GM12878 (cell line): ENCODE measurements around the gene CITED2. TPM values are rescaled to one million over a fixed set of nuclear protein-coding genes. Genes with fewer than 3 reads are reported as not detected.

Experiments used
- ATAC-seq: fragments of 200-7000 bp; cut with Tn5 transposase; 3 replicates; pipeline ENCODE4 v1.9.1; 2020; ENCODE audit warnings: mild to moderate bottlenecking, moderate library complexity
- BruUV-seq: library from RNA; stranded (reverse); fragments of 400-500 nt; replicated peaks from 2 replicates; lab custom pipeline; 2021; lab: Mats Ljungman, UMichigan
- CTCF ChIA-PET: fragments of 300-600 bp; sonication (Branson Sonifier 250); formaldehyde crosslinking; extraction: SDS; loops from one replicate; lab custom pipeline; 2021; ENCODE audit warnings: inconsistent platforms; lab: Yijun Ruan, JAX
- POLR2A ChIA-PET: fragments of 350-600 bp; formaldehyde crosslinking; extraction: SDS; loops from one replicate; lab custom pipeline; 2021; ENCODE audit warnings: inconsistent platforms; lab: Charles Lee
- RAD21 ChIA-PET: fragments of 300-600 bp; sonication (Branson Sonifier 250); formaldehyde crosslinking; loops from one replicate; lab custom pipeline; 2023; ENCODE audit warnings: antibody characterized with exemption; ENCODE audit not compliant: unreplicated experiment; lab: Charles Lee
- SMC1A ChIA-PET: fragments of 300-600 bp; sonication (Branson Sonifier 250); formaldehyde crosslinking; loops from one replicate; lab custom pipeline; 2023; ENCODE audit not compliant: unreplicated experiment, uncharacterized antibody; lab: Charles Lee
- DNase-seq: peaks from one replicate; pipeline ENCODE4 v3.0.0-alpha.2; 2011; ENCODE audit warnings: low read depth, low spot score
- FAIRE-seq: peaks from 3 replicates; lab custom pipeline; 2011; peaks lifted over from hg19 to GRCh38; lab: Jason Lieb, UNC
- H2AFZ ChIP-seq: 2 replicates; pipeline ENCODE4 v1.6.0; 2011; ENCODE audit warnings: low read depth, low read length, control low read depth; ENCODE audit not compliant: control insufficient read depth
- H3K27ac ChIP-seq: 2 replicates; pipeline ENCODE4 v1.5.1; 2011; ENCODE audit warnings: control low read depth; ENCODE audit not compliant: control insufficient read depth, insufficient read depth
- H3K27me3 ChIP-seq, 2 experiments: replicated peaks in 1 of 2; 2 replicates each; pipeline versions ENCODE4 v1.6.0 to v1.6.1; 2011; ENCODE audit warnings: low read length in 1 of 2; ENCODE audit not compliant: control insufficient read depth in 2 of 2, insufficient read depth in 2 of 2
- H3K36me3 ChIP-seq, 2 experiments: 2 replicates each; pipeline ENCODE4 v1.5.1; 2011; ENCODE audit warnings: low read length in 1 of 2; ENCODE audit not compliant: control insufficient read depth in 2 of 2, insufficient read depth in 2 of 2
- H3K4me1 ChIP-seq: 2 replicates; pipeline ENCODE4 v1.6.1; 2011; ENCODE audit warnings: mild to moderate bottlenecking, low read length, moderate library complexity, mixed read lengths; ENCODE audit not compliant: control insufficient read depth, insufficient read depth
- H3K4me2 ChIP-seq: 2 replicates; pipeline ENCODE4 v1.6.0; 2011; ENCODE audit warnings: control low read depth; ENCODE audit not compliant: control insufficient read depth, insufficient read depth
- H3K4me3 ChIP-seq: fragments of 200-600 bp; sonication (generic); 2 replicates; pipeline ENCODE4 v1.5.1; 2016
- H3K79me2 ChIP-seq: 2 replicates; pipeline ENCODE4 v1.6.0; 2011; ENCODE audit warnings: low read length; ENCODE audit not compliant: control insufficient read depth, insufficient read depth
- H3K9ac ChIP-seq: 2 replicates; pipeline ENCODE4 v1.8.0; 2011; ENCODE audit warnings: low read length, control low read depth, mixed read lengths; ENCODE audit not compliant: control insufficient read depth, insufficient read depth
- H3K9me3 ChIP-seq: replicated peaks from 3 replicates; pipeline ENCODE4 v1.5.1; 2011; ENCODE audit warnings: mild to moderate bottlenecking, low read length; ENCODE audit not compliant: control insufficient read depth, insufficient read depth
- H4K20me1 ChIP-seq: 2 replicates; pipeline ENCODE4 v1.6.0; 2011; ENCODE audit not compliant: control insufficient read depth, insufficient read depth
- CBFB ChIP-seq: IDR thresholded peaks from 2 replicates; pipeline ENCODE4 v1.6.1; 2016; ENCODE audit warnings: antibody characterized with exemption, low read depth
- CBX3 ChIP-seq: fragments of 200-600 bp; sonication (generic); IDR thresholded peaks from 2 replicates; pipeline ENCODE4 v1.6.1; 2016; ENCODE audit warnings: low read depth, borderline replicate concordance
- CHD1 ChIP-seq: IDR thresholded peaks from 2 replicates; pipeline ENCODE4 v1.6.1; 2012; ENCODE audit warnings: low read depth, low read length, improper control_type of control experiment
- E2F4 ChIP-seq: IDR thresholded peaks from 2 replicates; pipeline ENCODE4 v1.6.1; 2012; ENCODE audit warnings: low read depth, low read length, improper control_type of control experiment
- MEF2A ChIP-seq: IDR thresholded peaks from 2 replicates; pipeline ENCODE4 v1.6.1; 2011; ENCODE audit warnings: low read depth, mild to moderate bottlenecking, low read length, moderate library complexity; ENCODE audit not compliant: insufficient read depth
- PAX8 ChIP-seq: fragments of 450-650 bp; IDR thresholded peaks from 2 replicates; pipeline ENCODE4 v1.6.1; 2017; ENCODE audit warnings: mild to moderate bottlenecking, moderate library complexity
- SKIL ChIP-seq: fragments of 450-650 bp; IDR thresholded peaks from 2 replicates; pipeline ENCODE4 v1.6.1; 2017; ENCODE audit warnings: mild to moderate bottlenecking, low read depth, inconsistent platforms; ENCODE audit not compliant: poor library complexity, severe bottlenecking
- SMC3 ChIP-seq: IDR thresholded peaks from 2 replicates; pipeline ENCODE4 v1.6.1; 2011; ENCODE audit warnings: low read length, improper control_type of control experiment, borderline replicate concordance
- TAF1 ChIP-seq: IDR thresholded peaks from 2 replicates; pipeline ENCODE4 v1.6.1; 2011; ENCODE audit warnings: mild to moderate bottlenecking, low read depth, low read length, borderline replicate concordance
- ZBTB11 ChIP-seq: fragments of 450-650 bp; formaldehyde crosslinking; IDR thresholded peaks from 2 replicates; pipeline ENCODE4 v1.5.0; 2022; ENCODE audit warnings: mild to moderate bottlenecking, missing genetic modification characterization
- ZNF622 ChIP-seq: fragments of 450-650 bp; IDR thresholded peaks from 2 replicates; pipeline ENCODE4 v1.6.1; 2017; ENCODE audit warnings: mild to moderate bottlenecking, inconsistent platforms
- ZSCAN29 ChIP-seq: fragments of 450-650 bp; IDR thresholded peaks from 2 replicates; pipeline ENCODE4 v1.6.1; 2017; ENCODE audit warnings: mild to moderate bottlenecking, moderate library complexity
- ZZZ3 ChIP-seq: IDR thresholded peaks from 2 replicates; pipeline ENCODE4 v1.6.1; 2011; ENCODE audit warnings: low read depth; ENCODE audit not compliant: control insufficient read depth, insufficient read length
- WGBS: methylation state at CpG from one replicate; pipeline ENCODE4 v1.1.6; 2016; ENCODE audit warnings: low lambda C conversion rate; ENCODE audit not compliant: insufficient replicate concordance, insufficient coverage; ENCODE audit errors: missing lambda C conversion rate; 5-methylcytosine and 5-hydroxymethylcytosine counted together
- in situ Hi-C: fragments of 300-500 bp; cut with MboI; formaldehyde crosslinking; loops from 9 replicates; pipeline ENCODE4 v1.14.3; 2018; ENCODE audit warnings: mixed read lengths
- intact Hi-C: fragments of 100-400 bp; cut with micrococcal nuclease; formaldehyde crosslinking; loops from one replicate; pipeline ENCODE4 v1.14.2; 2022; ENCODE audit not compliant: unreplicated experiment
- polyA plus RNA-seq, 11 experiments: library from polyadenylated mRNA; depleted of rRNA in 4 of 11; unstranded in 6 of 11; stranded (reverse) in 5 of 11; fragments of >200 nt; fragmentation: Nextera tagmentation in 4 of 11; fragmentation: Illumina TruSeq in 1 of 11; extraction: Ambion mirVana in 4 of 11; extraction: Trizol in 1 of 11; gene quantifications; 1 replicate in 1 of 11; 2 replicates in 10 of 11; pipeline versions ENCODE4 v1.2.1 to v1.2.3, GENCODE V29; 2011 to 2016; ENCODE audit warnings: inconsistent platforms in 2 of 11, missing spikeins in 2 of 11, low read depth in 1 of 11
- total RNA-seq, 4 experiments: library from RNA; depleted of rRNA in 3 of 4; stranded (reverse); fragments of >200 nt in 3 of 4; fragmentation: Illumina TruSeq in 1 of 4; extraction: Trizol in 1 of 4; gene quantifications; 2 replicates each; pipeline versions ENCODE4 v1.2.1 to v1.2.3, GENCODE V29; 2013 to 2021
- TF ChIP-seq, protein P1 (sequence below): fragments of 450-650 bp; IDR thresholded peaks from 2 replicates; pipeline ENCODE4 v1.6.1; 2017; ENCODE audit warnings: borderline replicate concordance
- TF ChIP-seq, protein P2 (sequence below): IDR thresholded peaks from 2 replicates; pipeline ENCODE4 v1.6.1; 2011; ENCODE audit warnings: borderline replicate concordance, low read depth, mild to moderate bottlenecking, moderate library complexity, mixed read lengths, low read length; ENCODE audit not compliant: insufficient read depth; ENCODE audit errors: extremely low read length

The CITED2 gene
- total and polyA plus RNA-seq, 10 of the 15 experiments (the other 5 are each of a cell fraction or from before 2014, with no cell fraction given), result 0.08 to 20.0 (median 7.3) TPM

GRCh38 chr6:139369068-139369467, 5.4 kb downstream of the CITED2 start:
- Histone ChIP-seq H3K79me2 (peaks cover 19% of the 10 kb centered on the region), H3K9me3 (no peaks in the 10 kb centered on the region), H4K20me1 (no peaks in the 10 kb centered on the region), H3K4me1 (0 out of 2 replicates have a peak, but pooled peaks cover 2% of the 10 kb centered on the region), H3K36me3 (no peaks in the 10 kb centered on the region), H2AFZ (no peak overlapping the region), H3K4me3 (no peak overlapping the region), H3K27ac (no peak overlapping the region), H3K27me3 (no peaks in the 10 kb centered on the region), H3K4me2 (no peak overlapping the region), H3K9ac (no peak overlapping the region)
- in situ Hi-C loops (loop anchor here (5.0 kb wide), 3 partner anchors 142 to 552 kb away; no protein-coding TSS in a partner anchor), intact Hi-C loops (loop anchor here (1.0 to 10.0 kb wide), 3 partner anchors 334 to 1552 kb away; no protein-coding TSS in a partner anchor)
- ATAC-seq, result no peak
- BruUV-seq, result no TSS peak
- FAIRE-seq, result no peak
- CTCF ChIA-PET, result interaction anchor here (0.6 to 6.9 kb wide), 68 partner anchors 10 to 1552 kb away, joined by 3 to 100 read pairs (median 4); partner anchors contain the start of gene TXLNB
- POLR2A ChIA-PET, result interaction anchor here (1.0 kb wide), 1 partner anchor 392 kb away, joined by 3 read pairs; no protein-coding TSS in a partner anchor
- SMC1A ChIA-PET, result interaction anchor here (0.7 to 6.3 kb wide), 65 partner anchors 9 to 1588 kb away, joined by 3 to 90 read pairs (median 4); partner anchors contain the start of gene TXLNB
- 52% methylated on average over 2 of the region's 2 CpGs for WGBS
- TF ChIP-seq CHD1, result no peak
- TF ChIP-seq SKIL, result no peak
- no peak for TF ChIP-seq ZZZ3
- TF ChIP-seq, protein P1, sequence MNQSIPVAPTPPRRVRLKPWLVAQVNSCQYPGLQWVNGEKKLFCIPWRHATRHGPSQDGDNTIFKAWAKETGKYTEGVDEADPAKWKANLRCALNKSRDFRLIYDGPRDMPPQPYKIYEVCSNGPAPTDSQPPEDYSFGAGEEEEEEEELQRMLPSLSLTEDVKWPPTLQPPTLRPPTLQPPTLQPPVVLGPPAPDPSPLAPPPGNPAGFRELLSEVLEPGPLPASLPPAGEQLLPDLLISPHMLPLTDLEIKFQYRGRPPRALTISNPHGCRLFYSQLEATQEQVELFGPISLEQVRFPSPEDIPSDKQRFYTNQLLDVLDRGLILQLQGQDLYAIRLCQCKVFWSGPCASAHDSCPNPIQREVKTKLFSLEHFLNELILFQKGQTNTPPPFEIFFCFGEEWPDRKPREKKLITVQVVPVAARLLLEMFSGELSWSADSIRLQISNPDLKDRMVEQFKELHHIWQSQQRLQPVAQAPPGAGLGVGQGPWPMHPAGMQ, result no peak
- TF ChIP-seq MEF2A, result no peak
- no peak for TF ChIP-seq ZBTB11 (CRISPR knock-in tag)
- TF ChIP-seq TAF1, result no peak
- TF ChIP-seq, protein P2, sequence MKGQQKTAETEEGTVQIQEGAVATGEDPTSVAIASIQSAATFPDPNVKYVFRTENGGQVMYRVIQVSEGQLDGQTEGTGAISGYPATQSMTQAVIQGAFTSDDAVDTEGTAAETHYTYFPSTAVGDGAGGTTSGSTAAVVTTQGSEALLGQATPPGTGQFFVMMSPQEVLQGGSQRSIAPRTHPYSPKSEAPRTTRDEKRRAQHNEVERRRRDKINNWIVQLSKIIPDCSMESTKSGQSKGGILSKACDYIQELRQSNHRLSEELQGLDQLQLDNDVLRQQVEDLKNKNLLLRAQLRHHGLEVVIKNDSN, result no peak
- no peak for TF ChIP-seq E2F4
- no peak for TF ChIP-seq ZNF622
- no peak for TF ChIP-seq SMC3
- no peak for TF ChIP-seq ZSCAN29
- no peak for TF ChIP-seq CBFB
- TF ChIP-seq PAX8, result no peak
- TF ChIP-seq CBX3, result no peak
- DNase-seq, result no peak
- RAD21 ChIA-PET, result interaction anchor here (0.6 to 7.4 kb wide), 46 partner anchors 10 to 1555 kb away, joined by 3 to 107 read pairs (median 5); partner anchors contain the start of gene TXLNB
